BE2C (cell line): Measurements from ENCODE around the gene IGF2R.

ENCODE experiments used
- DNase-seq: peaks from one replicate; pipeline ENCODE4 v3.0.0-alpha.2; 2020
- H3K27me3 ChIP-seq: fragments of 250-450 bp; sonication (Bioruptor Pico); 2 replicates; pipeline ENCODE4 v1.5.1; 2020; ENCODE audit warnings: mild to moderate bottlenecking
- H3K36me3 ChIP-seq: fragments of 250-450 bp; sonication (Bioruptor Pico); 2 replicates; pipeline ENCODE4 v1.5.1; 2020; ENCODE audit warnings: mild to moderate bottlenecking
- H3K4me1 ChIP-seq: fragments of 250-450 bp; sonication (Bioruptor Pico); 2 replicates; pipeline ENCODE4 v1.5.1; 2020
- H3K4me3 ChIP-seq: 2 replicates; pipeline ENCODE4 v1.5.1; 2011; ENCODE audit warnings: low read depth, low read length
- H3K9me3 ChIP-seq: fragments of 250-450 bp; sonication (Bioruptor Pico); 2 replicates; pipeline ENCODE4 v1.5.1; 2020
- CTCF ChIP-seq: IDR thresholded peaks from 2 replicates; pipeline ENCODE4 v1.5.1; 2012; ENCODE audit warnings: mild to moderate bottlenecking, low read depth, low read length

The IGF2R gene

GRCh38 chr6:159971341-159972178 is 2.7 kb downstream of the IGF2R start:
- H3K4me3 ChIP-seq, result no peak overlapping the region
- TF ChIP-seq CTCF, result no peak
- no peaks in the 10 kb centered on the region for H3K9me3 ChIP-seq
- no peaks in the 10 kb centered on the region for H3K36me3 ChIP-seq
- no peaks in the 10 kb centered on the region; the same call in 1 of the 2 replicates for H3K4me1 ChIP-seq
- H3K27me3 ChIP-seq, result no peaks in the 10 kb centered on the region
- DNase-seq, result no peak

GRCh38 chr6:159972506-159973268 is 3.8 kb downstream of the IGF2R start:
- Histone ChIP-seq H3K27me3 (no peaks in the 10 kb centered on the region), H3K36me3 (no peaks in the 10 kb centered on the region), H3K4me1 (no peaks in the 10 kb centered on the region; the same call in 1 of the 2 replicates), H3K9me3 (no peaks in the 10 kb centered on the region), H3K4me3 (no peak overlapping the region)
- DNase-seq, result no peak
- no peak for TF ChIP-seq CTCF

- no peaks in the 10 kb centered on the region for H3K27me3 ChIP-seq
- no peak for DNase-seq
- TF ChIP-seq CTCF, result no peak
Observed at GRCh38 chr6:159973406-159973805, 4.5 kb downstream of the IGF2R start.

GRCh38 chr6:159973951-159974350 is 5.1 kb downstream of the IGF2R start:
- Histone ChIP-seq H3K9me3 (no peaks in the 10 kb centered on the region), H3K4me1 (no peaks in the 10 kb centered on the region; the same call in 1 of the 2 replicates), H3K36me3 (no peaks in the 10 kb centered on the region), H3K27me3 (no peaks in the 10 kb centered on the region), H3K4me3 (no peak overlapping the region)
- TF ChIP-seq CTCF, result no peak
- DNase-seq, result no peak

More at GRCh38 chr6:159973406-159973805, 4.5 kb downstream of the IGF2R start:
- no peaks in the 10 kb centered on the region; the same call in 1 of the 2 replicates for H3K4me1 ChIP-seq
- no peaks in the 10 kb centered on the region for H3K9me3 ChIP-seq
- no peaks in the 10 kb centered on the region for H3K36me3 ChIP-seq
- no peak overlapping the region for H3K4me3 ChIP-seq

GRCh38 chr6:159974932-159975331 is 6.0 kb downstream of the IGF2R start:
- H3K4me3 ChIP-seq, result no peak overlapping the region
- no peak for DNase-seq
- no peaks in the 10 kb centered on the region for H3K36me3 ChIP-seq
- no peak for TF ChIP-seq CTCF
- H3K9me3 ChIP-seq, result no peaks in the 10 kb centered on the region
- no peaks in the 10 kb centered on the region; the same call in 1 of the 2 replicates for H3K4me1 ChIP-seq
- no peaks in the 10 kb centered on the region for H3K27me3 ChIP-seq
